Measurements from ENCODE around the gene HPN.

DNA sequence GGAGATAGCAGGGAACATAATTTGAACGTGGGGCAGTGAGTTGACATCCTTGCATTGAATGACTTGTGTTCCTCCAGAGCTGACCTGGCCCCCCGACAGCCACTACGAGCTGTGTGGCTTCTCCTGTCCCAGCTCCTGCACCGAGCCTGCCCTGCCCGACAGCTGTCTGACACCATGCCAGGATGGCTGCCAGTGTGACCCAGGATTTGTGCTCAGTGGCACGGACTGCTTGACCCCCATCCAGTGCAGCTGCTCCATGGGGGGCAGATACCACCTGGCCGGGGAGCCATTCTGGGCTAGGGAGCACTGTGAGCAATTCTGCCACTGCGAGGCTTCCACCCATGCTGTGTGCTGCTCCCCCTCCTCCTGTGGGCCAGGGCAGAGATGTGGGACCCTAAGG is 44.9 kb downstream of the HPN start:
- TF ChIP-seq, protein P1, sequence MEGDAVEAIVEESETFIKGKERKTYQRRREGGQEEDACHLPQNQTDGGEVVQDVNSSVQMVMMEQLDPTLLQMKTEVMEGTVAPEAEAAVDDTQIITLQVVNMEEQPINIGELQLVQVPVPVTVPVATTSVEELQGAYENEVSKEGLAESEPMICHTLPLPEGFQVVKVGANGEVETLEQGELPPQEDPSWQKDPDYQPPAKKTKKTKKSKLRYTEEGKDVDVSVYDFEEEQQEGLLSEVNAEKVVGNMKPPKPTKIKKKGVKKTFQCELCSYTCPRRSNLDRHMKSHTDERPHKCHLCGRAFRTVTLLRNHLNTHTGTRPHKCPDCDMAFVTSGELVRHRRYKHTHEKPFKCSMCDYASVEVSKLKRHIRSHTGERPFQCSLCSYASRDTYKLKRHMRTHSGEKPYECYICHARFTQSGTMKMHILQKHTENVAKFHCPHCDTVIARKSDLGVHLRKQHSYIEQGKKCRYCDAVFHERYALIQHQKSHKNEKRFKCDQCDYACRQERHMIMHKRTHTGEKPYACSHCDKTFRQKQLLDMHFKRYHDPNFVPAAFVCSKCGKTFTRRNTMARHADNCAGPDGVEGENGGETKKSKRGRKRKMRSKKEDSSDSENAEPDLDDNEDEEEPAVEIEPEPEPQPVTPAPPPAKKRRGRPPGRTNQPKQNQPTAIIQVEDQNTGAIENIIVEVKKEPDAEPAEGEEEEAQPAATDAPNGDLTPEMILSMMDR (IDR thresholded peaks at IDR 0.05; ENCODE audit: borderline replicate concordance, extremely low read depth, low read length, poor library complexity, severe bottlenecking) = no peak
- no peak for TF ChIP-seq EZH2 (IDR thresholded peaks at IDR 0.05; ENCODE audit: borderline replicate concordance, low read depth, low read length, severe bottlenecking)

Data from DND-41 (cell line).